ENCODE measurements around the gene YBEY. TPM values are rescaled to one million over a fixed set of nuclear protein-coding genes. Genes with fewer than 3 reads are reported as not detected.

Gene YBEY
- total and polyA plus RNA-seq, 2 of the 13 experiments (the other 11 are each of a cell fraction or from before 2014, with no cell fraction given) = 6.5 to 8.9 TPM

GRCh38 chr21:46285761-46286647, at the start of gene YBEY (continued):
- TF ChIP-seq ZXDC (CRISPR knock-in tag; IDR thresholded peaks at IDR 0.05) (no peak), TRIM22 (IDR thresholded peaks at IDR 0.05) (no peak), KAT2B (IDR thresholded peaks at IDR 0.05; ENCODE audit: borderline replicate concordance, low read depth, low read length) (no peak), MIER2 (CRISPR knock-in tag; IDR thresholded peaks at IDR 0.05) (no peak), HOMEZ (CRISPR knock-in tag; IDR thresholded peaks at IDR 0.05; ENCODE audit: low read depth) (no peak), KDM5A (IDR thresholded peaks at IDR 0.05; ENCODE audit: borderline replicate concordance, low read length) (peak; percentile 96), HOXD1 (CRISPR knock-in tag; IDR thresholded peaks at IDR 0.05) (peak; percentile 67; the same call in 1 of the 2 replicates), TIGD3 (CRISPR knock-in tag; IDR thresholded peaks at IDR 0.05; ENCODE audit: borderline replicate concordance) (peak; percentile 74; the same call in 1 of the 2 replicates), IRF9 (CRISPR knock-in tag; IDR thresholded peaks at IDR 0.05; ENCODE audit: borderline replicate concordance) (peak; percentile 79; the same call in 1 of the 2 replicates), ZNF589 (CRISPR knock-in tag; conservative IDR thresholded peaks at IDR 0.05) (peak; percentile 24; the same call in 1 of the 2 replicates), TRIM24 (CRISPR knock-in tag; IDR thresholded peaks at IDR 0.05) (no peak), ADNP (CRISPR knock-in tag; IDR thresholded peaks at IDR 0.05) (no peak), TEAD3 (CRISPR knock-in tag; optimal IDR thresholded peaks at IDR 0.05; ENCODE audit: borderline replicate concordance) (peak; percentile 87), ZNF747 (CRISPR knock-in tag; IDR thresholded peaks at IDR 0.05; ENCODE audit: borderline replicate concordance) (no peak), ZNF687 (CRISPR knock-in tag; IDR thresholded peaks at IDR 0.05) (peak; percentile 93)
